OCI-LY1 (cell line): Measurements from ENCODE around the gene ID1.

Experiments
- EZH2 ChIP-seq: fragments of 200-600 bp; sonication (generic), shearing (Covaris generic); IDR thresholded peaks from 2 replicates; pipeline ENCODE4 v1.8.0; 2017; ENCODE audit warnings: borderline replicate concordance, mixed run types, mild to moderate bottlenecking, antibody characterized with exemption, low read length, moderate library complexity, mixed read lengths
- TF ChIP-seq, protein P1 (sequence below): fragments of 200-600 bp; sonication (generic), shearing (Covaris generic); IDR thresholded peaks from 2 replicates; pipeline ENCODE4 v1.5.1; 2017; ENCODE audit warnings: mild to moderate bottlenecking, antibody characterized with exemption, low read length, moderate library complexity, mixed read lengths

DNA sequence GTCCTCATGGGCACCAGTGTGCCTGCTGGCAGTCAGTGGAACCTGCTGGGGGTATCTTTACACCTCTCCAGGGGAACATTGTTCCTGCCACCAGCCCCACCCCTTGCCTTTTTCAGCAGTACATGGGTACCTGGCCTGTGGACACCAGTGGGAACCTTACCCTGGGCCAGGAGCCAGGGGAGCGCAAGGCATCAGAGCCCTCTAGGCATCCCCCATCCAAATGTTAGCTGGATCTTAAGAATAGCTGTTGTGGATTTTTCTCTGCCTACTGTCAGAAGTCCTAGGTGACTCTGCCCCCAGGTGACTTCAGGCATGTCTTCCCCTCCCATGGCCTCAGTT is 38.8 kb upstream of the ID1 start:
- no peak for TF ChIP-seq EZH2
- TF ChIP-seq, protein P1, sequence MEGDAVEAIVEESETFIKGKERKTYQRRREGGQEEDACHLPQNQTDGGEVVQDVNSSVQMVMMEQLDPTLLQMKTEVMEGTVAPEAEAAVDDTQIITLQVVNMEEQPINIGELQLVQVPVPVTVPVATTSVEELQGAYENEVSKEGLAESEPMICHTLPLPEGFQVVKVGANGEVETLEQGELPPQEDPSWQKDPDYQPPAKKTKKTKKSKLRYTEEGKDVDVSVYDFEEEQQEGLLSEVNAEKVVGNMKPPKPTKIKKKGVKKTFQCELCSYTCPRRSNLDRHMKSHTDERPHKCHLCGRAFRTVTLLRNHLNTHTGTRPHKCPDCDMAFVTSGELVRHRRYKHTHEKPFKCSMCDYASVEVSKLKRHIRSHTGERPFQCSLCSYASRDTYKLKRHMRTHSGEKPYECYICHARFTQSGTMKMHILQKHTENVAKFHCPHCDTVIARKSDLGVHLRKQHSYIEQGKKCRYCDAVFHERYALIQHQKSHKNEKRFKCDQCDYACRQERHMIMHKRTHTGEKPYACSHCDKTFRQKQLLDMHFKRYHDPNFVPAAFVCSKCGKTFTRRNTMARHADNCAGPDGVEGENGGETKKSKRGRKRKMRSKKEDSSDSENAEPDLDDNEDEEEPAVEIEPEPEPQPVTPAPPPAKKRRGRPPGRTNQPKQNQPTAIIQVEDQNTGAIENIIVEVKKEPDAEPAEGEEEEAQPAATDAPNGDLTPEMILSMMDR, result no peak
